ENCODE results near the gene SCN7A.

- TF ChIP-seq POLR2A (IDR thresholded peaks at IDR 0.05), result no peak
- TF ChIP-seq EP300 (IDR thresholded peaks at IDR 0.05; ENCODE audit: low read depth), result no peak
Observed at GRCh38 chr2:166436976-166437375, 57.1 kb downstream of the SCN7A start.
